ENCODE measurements around the gene PXN. TPM values are rescaled to one million over a fixed set of nuclear protein-coding genes. Genes with fewer than 3 reads are reported as not detected.
"Not testable (repeated sequence)": the region's sequence is repeated elsewhere in the genome, so short reads cannot be mapped to it uniquely, and the experiment has no call there.

The PXN gene
- total RNA-seq, 1 donor from 2014 or later, result 60.7 TPM

- no peak overlapping the region for H3K4me3 Mint-ChIP-seq
- no peak for TF ChIP-seq CTCF (conservative IDR thresholded peaks at IDR 0.05)
- H3K4me1 Mint-ChIP-seq (ENCODE audit: unreplicated experiment), result peaks cover 47% of the 10 kb centered on the region
- peak overlapping the region; percentile 67 for H3K27ac Mint-ChIP-seq
- no peak for DNase-seq (ENCODE audit: extremely low spot score, unreplicated experiment)
- no peaks in the 10 kb centered on the region for H3K27me3 Mint-ChIP-seq
- no peaks in the 10 kb centered on the region for H3K9me3 Mint-ChIP-seq
- H3K36me3 Mint-ChIP-seq, result peaks cover 4% of the 10 kb centered on the region
Observed at GRCh38 chr12:120247183-120247582, 18.3 kb downstream of the PXN start.

- H3K27ac Mint-ChIP-seq; H3K4me3 Mint-ChIP-seq; H3K27me3 Mint-ChIP-seq; H3K9me3 Mint-ChIP-seq; DNase-seq (ENCODE audit: extremely low spot score, unreplicated experiment); H3K36me3 Mint-ChIP-seq: not testable (repeated sequence)
- H3K4me1 Mint-ChIP-seq (ENCODE audit: unreplicated experiment), result peaks cover 47% of the 10 kb centered on the region
Observed at GRCh38 chr12:120246705-120247104, 18.8 kb downstream of the PXN start.

- H3K36me3 Mint-ChIP-seq, result peaks cover 4% of the 10 kb centered on the region
- no peak for DNase-seq (ENCODE audit: extremely low spot score, unreplicated experiment)
- H3K4me1 Mint-ChIP-seq (ENCODE audit: unreplicated experiment), result peaks cover 49% of the 10 kb centered on the region
- H3K9me3 Mint-ChIP-seq, result no peaks in the 10 kb centered on the region
- peak overlapping the region; percentile 5 for H3K27ac Mint-ChIP-seq
- no peaks in the 10 kb centered on the region for H3K27me3 Mint-ChIP-seq
- no peak overlapping the region for H3K4me3 Mint-ChIP-seq
- no peak for TF ChIP-seq CTCF (conservative IDR thresholded peaks at IDR 0.05)
Observed at GRCh38 chr12:120242971-120243699, 22.4 kb downstream of the PXN start.

- H3K4me1 Mint-ChIP-seq (ENCODE audit: unreplicated experiment), result peaks cover 46% of the 10 kb centered on the region
- no peaks in the 10 kb centered on the region for H3K9me3 Mint-ChIP-seq
- no peaks in the 10 kb centered on the region for H3K27me3 Mint-ChIP-seq
- no peak for DNase-seq (ENCODE audit: extremely low spot score, unreplicated experiment)
- H3K4me3 Mint-ChIP-seq, result no peak overlapping the region
- no peak overlapping the region for H3K27ac Mint-ChIP-seq
- TF ChIP-seq CTCF (conservative IDR thresholded peaks at IDR 0.05), result no peak
- peaks cover 4% of the 10 kb centered on the region for H3K36me3 Mint-ChIP-seq
Observed at GRCh38 chr12:120242275-120242799, 23.2 kb downstream of the PXN start.

GRCh38 chr12:120241561-120242274 lies 23.8 kb downstream of the PXN start:
- no peaks in the 10 kb centered on the region for H3K9me3 Mint-ChIP-seq
- no peaks in the 10 kb centered on the region for H3K27me3 Mint-ChIP-seq
- peaks cover 4% of the 10 kb centered on the region for H3K36me3 Mint-ChIP-seq
- peak overlapping the region; percentile 8 for H3K4me3 Mint-ChIP-seq
- no peak for DNase-seq (ENCODE audit: extremely low spot score, unreplicated experiment)
- TF ChIP-seq CTCF (conservative IDR thresholded peaks at IDR 0.05), result no peak
- peak overlapping the region; percentile 57 for H3K27ac Mint-ChIP-seq
- H3K4me1 Mint-ChIP-seq (ENCODE audit: unreplicated experiment), result peaks cover 48% of the 10 kb centered on the region

GRCh38 chr12:120240495-120240833 lies 25.1 kb downstream of the PXN start:
- H3K36me3 Mint-ChIP-seq, result peaks cover 4% of the 10 kb centered on the region
- peaks cover 56% of the 10 kb centered on the region for H3K4me1 Mint-ChIP-seq (ENCODE audit: unreplicated experiment)
- TF ChIP-seq CTCF (conservative IDR thresholded peaks at IDR 0.05), result no peak
- H3K27me3 Mint-ChIP-seq, result no peaks in the 10 kb centered on the region
- DNase-seq (ENCODE audit: extremely low spot score, unreplicated experiment), result no peak
- no peaks in the 10 kb centered on the region for H3K9me3 Mint-ChIP-seq
- no peak overlapping the region for H3K4me3 Mint-ChIP-seq
- H3K27ac Mint-ChIP-seq, result peak overlapping the region; percentile 51
